PC-9 (cell line): ENCODE data around the gene ZNRF3.

ENCODE experiments used
- EZH2 ChIP-seq: fragments of 200-600 bp; sonication (generic); IDR thresholded peaks from 2 replicates; pipeline ENCODE4 v1.8.0; 2017; ENCODE audit warnings: antibody characterized with exemption, low read depth
- TF ChIP-seq, protein P1 (sequence below): fragments of 200-600 bp; sonication (generic); conservative IDR thresholded peaks from 2 replicates; pipeline ENCODE4 v1.6.1; 2017; ENCODE audit warnings: mixed run types, antibody characterized with exemption, mild to moderate bottlenecking, moderate library complexity

DNA sequence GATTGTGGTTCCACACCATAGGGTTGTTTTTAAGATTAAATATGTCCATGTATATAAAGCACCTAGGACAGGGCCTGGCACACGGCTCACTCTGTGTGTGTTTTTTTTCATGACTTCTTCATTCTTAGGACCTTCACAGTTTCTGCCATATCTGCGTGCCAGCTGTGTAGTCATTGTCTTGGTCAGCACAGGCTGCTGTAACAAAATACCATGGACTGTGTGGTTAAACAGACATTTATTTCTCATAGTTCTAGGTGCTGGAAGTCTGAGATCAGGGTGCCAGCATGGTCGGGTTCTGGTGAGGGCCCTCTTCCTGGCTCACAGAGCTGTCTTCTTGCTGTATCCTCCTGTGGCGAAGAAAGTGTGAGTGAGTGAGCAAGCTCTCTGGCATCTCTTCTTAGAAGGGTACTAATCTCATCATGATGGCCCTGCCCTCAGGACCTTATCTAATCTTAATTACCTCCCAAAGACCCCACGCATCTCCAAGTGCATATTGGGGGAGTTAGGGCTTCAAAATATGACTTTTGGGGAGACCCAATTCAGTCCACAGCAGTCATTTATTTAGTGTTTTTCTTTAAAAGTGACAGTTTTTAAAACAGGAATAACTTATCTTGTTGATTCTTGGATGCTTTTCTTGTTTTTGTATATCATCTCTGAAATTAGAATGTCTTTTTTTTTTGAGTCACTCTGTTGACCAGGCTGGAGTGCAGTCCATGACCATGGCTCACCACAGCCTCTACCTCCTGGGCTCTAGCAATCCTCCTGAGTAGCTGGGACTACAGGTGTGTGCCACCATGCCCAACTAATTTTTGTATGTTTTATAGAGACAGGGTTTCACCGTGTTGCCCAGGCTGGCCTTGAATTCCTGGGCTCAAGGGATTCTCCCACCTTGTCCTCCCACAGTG lies 70.9 kb downstream of the ZNRF3 start:
- TF ChIP-seq, protein P1, sequence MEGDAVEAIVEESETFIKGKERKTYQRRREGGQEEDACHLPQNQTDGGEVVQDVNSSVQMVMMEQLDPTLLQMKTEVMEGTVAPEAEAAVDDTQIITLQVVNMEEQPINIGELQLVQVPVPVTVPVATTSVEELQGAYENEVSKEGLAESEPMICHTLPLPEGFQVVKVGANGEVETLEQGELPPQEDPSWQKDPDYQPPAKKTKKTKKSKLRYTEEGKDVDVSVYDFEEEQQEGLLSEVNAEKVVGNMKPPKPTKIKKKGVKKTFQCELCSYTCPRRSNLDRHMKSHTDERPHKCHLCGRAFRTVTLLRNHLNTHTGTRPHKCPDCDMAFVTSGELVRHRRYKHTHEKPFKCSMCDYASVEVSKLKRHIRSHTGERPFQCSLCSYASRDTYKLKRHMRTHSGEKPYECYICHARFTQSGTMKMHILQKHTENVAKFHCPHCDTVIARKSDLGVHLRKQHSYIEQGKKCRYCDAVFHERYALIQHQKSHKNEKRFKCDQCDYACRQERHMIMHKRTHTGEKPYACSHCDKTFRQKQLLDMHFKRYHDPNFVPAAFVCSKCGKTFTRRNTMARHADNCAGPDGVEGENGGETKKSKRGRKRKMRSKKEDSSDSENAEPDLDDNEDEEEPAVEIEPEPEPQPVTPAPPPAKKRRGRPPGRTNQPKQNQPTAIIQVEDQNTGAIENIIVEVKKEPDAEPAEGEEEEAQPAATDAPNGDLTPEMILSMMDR, result no peak
- no peak for TF ChIP-seq EZH2
